Neural cell (in vitro differentiated cells): Measurements from ENCODE around the gene APPBP2.

Experiments used
- CTCF ChIP-seq: fragments of 450-650 bp; IDR thresholded peaks from 2 replicates; pipeline ENCODE4 v1.5.1; 2014; ENCODE audit warnings: antibody characterized with exemption, mild to moderate bottlenecking, moderate library complexity; ENCODE audit not compliant: poor library complexity, severe bottlenecking
- EZH2 ChIP-seq: fragments of 200-600, 300-800 bp; shearing (Covaris generic), sonication (generic); IDR thresholded peaks from 2 replicates; pipeline ENCODE4 v1.6.1; 2014; ENCODE audit warnings: antibody characterized with exemption, low read length, borderline replicate concordance, mild to moderate bottlenecking; ENCODE audit not compliant: insufficient read depth, poor library complexity, severe bottlenecking
- POLR2AphosphoS5 ChIP-seq: IDR thresholded peaks from 2 replicates; pipeline ENCODE4 v1.6.1; 2012
- REST ChIP-seq: IDR thresholded peaks from 2 replicates; pipeline ENCODE4 v1.6.1; 2012; ENCODE audit warnings: borderline replicate concordance
- SMC3 ChIP-seq: fragments of 450-650 bp; conservative IDR thresholded peaks from 2 replicates; pipeline ENCODE4 v1.6.1; 2014; ENCODE audit warnings: antibody characterized with exemption, mild to moderate bottlenecking, moderate library complexity; ENCODE audit not compliant: poor library complexity

- TF ChIP-seq EZH2 (no peak), CTCF (no peak), POLR2AphosphoS5 (no peak), REST (no peak), SMC3 (no peak)
Observed at GRCh38 chr17:60540460-60540859, 14.4 kb upstream of the APPBP2 start.
